ENCODE data around the gene ZNF80. TPM values are rescaled to one million over a fixed set of nuclear protein-coding genes. Genes with fewer than 3 reads are reported as not detected.

The ZNF80 gene
- total RNA-seq, 2 donors from 2014 or later, result not detected

GRCh38 chr3:114207768-114208167, 29.6 kb downstream of the ZNF80 start:
- Histone ChIP-seq H3K27me3 (ENCODE audit: control insufficient read depth, insufficient read depth, low read length, poor library complexity, severe bottlenecking) (no peaks in the 10 kb centered on the region), H3K9me3 (ENCODE audit: control insufficient read depth, low read length) (no peaks in the 10 kb centered on the region), H3K4me1 (ENCODE audit: control insufficient read depth, insufficient read depth, low read length) (no peaks in the 10 kb centered on the region), H3K9ac (ENCODE audit: extremely low read depth, low read length, poor library complexity, severe bottlenecking) (no peak overlapping the region), H3K36me3 (ENCODE audit: control insufficient read depth, insufficient read depth, low read length) (no peaks in the 10 kb centered on the region), H3K4me3 (ENCODE audit: low read length) (no peak overlapping the region), H3K27ac (ENCODE audit: low read depth, low read length) (no peak overlapping the region)
- Mint-ChIP-seq H3K36me3 (ENCODE audit: low read depth) (no peaks in the 10 kb centered on the region), H3K4me3 (no peak overlapping the region), H3K9me3 (no peaks in the 10 kb centered on the region), H3K4me1 (no peaks in the 10 kb centered on the region), H3K27ac (no peak overlapping the region), H3K27me3 (ENCODE audit: insufficient read depth) (no peaks in the 10 kb centered on the region)
- 88 to 93% methylated on average over 4 of the region's 4 CpGs for WGBS, 2 experiments (ENCODE audit: insufficient coverage in 1 of 2, insufficient read length in 1 of 2)
- DNase-seq, result no peak
- no peak for TF ChIP-seq CTCF (conservative IDR thresholded peaks at IDR 0.05)

GRCh38 chr3:114206342-114206741, 31.0 kb downstream of the ZNF80 start:
- TF ChIP-seq CTCF (conservative IDR thresholded peaks at IDR 0.05), result no peak
- Histone ChIP-seq H3K27me3 (ENCODE audit: control insufficient read depth, insufficient read depth, low read length, poor library complexity, severe bottlenecking) (no peaks in the 10 kb centered on the region), H3K9ac (ENCODE audit: extremely low read depth, low read length, poor library complexity, severe bottlenecking) (no peak overlapping the region), H3K36me3 (ENCODE audit: control insufficient read depth, insufficient read depth, low read length) (no peaks in the 10 kb centered on the region), H3K27ac (ENCODE audit: low read depth, low read length) (no peak overlapping the region), H3K9me3 (ENCODE audit: control insufficient read depth, low read length) (no peaks in the 10 kb centered on the region), H3K4me3 (ENCODE audit: low read length) (no peak overlapping the region), H3K4me1 (ENCODE audit: control insufficient read depth, insufficient read depth, low read length) (no peaks in the 10 kb centered on the region)
- WGBS, 2 experiments (ENCODE audit: insufficient coverage in 1 of 2, insufficient read length in 1 of 2), result 80% methylated on average over 1 of the region's 3 CpGs; no CpG with 5 or more reads in 1 of the 2 experiments
- DNase-seq, result no peak
- H3K27ac Mint-ChIP-seq, result no peak overlapping the region
- H3K4me1 Mint-ChIP-seq, result no peaks in the 10 kb centered on the region
- no peaks in the 10 kb centered on the region for H3K36me3 Mint-ChIP-seq (ENCODE audit: low read depth)
- H3K9me3 Mint-ChIP-seq, result no peaks in the 10 kb centered on the region
- H3K27me3 Mint-ChIP-seq (ENCODE audit: insufficient read depth), result no peaks in the 10 kb centered on the region
- H3K4me3 Mint-ChIP-seq, result no peak overlapping the region

GRCh38 chr3:114205541-114205940, 31.8 kb downstream of the ZNF80 start:
- H3K27ac Mint-ChIP-seq, result no peak overlapping the region

More at GRCh38 chr3:114205541-114205940, 31.8 kb downstream of the ZNF80 start:
- no peaks in the 10 kb centered on the region for H3K27me3 ChIP-seq (ENCODE audit: control insufficient read depth, insufficient read depth, low read length, poor library complexity, severe bottlenecking)
- no peak for TF ChIP-seq CTCF (conservative IDR thresholded peaks at IDR 0.05)
- H3K4me3 ChIP-seq (ENCODE audit: low read length), result no peak overlapping the region
- Mint-ChIP-seq H3K4me1 (no peaks in the 10 kb centered on the region), H3K9me3 (no peaks in the 10 kb centered on the region), H3K27me3 (ENCODE audit: insufficient read depth) (no peaks in the 10 kb centered on the region), H3K36me3 (ENCODE audit: low read depth) (no peaks in the 10 kb centered on the region), H3K4me3 (no peak overlapping the region)
- no peak for DNase-seq
- WGBS, 2 experiments (ENCODE audit: insufficient coverage in 1 of 2, insufficient read length in 1 of 2), result 80% methylated on average over 2 of the region's 2 CpGs; no CpG with 5 or more reads in 1 of the 2 experiments
- no peaks in the 10 kb centered on the region for H3K9me3 ChIP-seq (ENCODE audit: control insufficient read depth, low read length)
- no peaks in the 10 kb centered on the region for H3K4me1 ChIP-seq (ENCODE audit: control insufficient read depth, insufficient read depth, low read length)
- no peaks in the 10 kb centered on the region for H3K36me3 ChIP-seq (ENCODE audit: control insufficient read depth, insufficient read depth, low read length)
- no peak overlapping the region for H3K27ac ChIP-seq (ENCODE audit: low read depth, low read length)
- H3K9ac ChIP-seq (ENCODE audit: extremely low read depth, low read length, poor library complexity, severe bottlenecking), result no peak overlapping the region
